ENCODE results near the gene MYMK.

The MYMK gene

GRCh38 chr9:133557581-133557980 lies 32.8 kb upstream of the MYMK start:
- H3K4me3 ChIP-seq (ENCODE audit: low read depth, low read length) = no peak overlapping the region
- no peak for TF ChIP-seq CTCF (IDR thresholded peaks at IDR 0.05; ENCODE audit: insufficient read depth, low read depth, low read length, missing control alignments)
- no peak for DNase-seq (ENCODE audit: low read depth)

GRCh38 chr9:133556354-133556753 lies 31.6 kb upstream of the MYMK start:
- no peak overlapping the region for H3K4me3 ChIP-seq (ENCODE audit: low read depth, low read length)
- no peak for TF ChIP-seq CTCF (IDR thresholded peaks at IDR 0.05; ENCODE audit: insufficient read depth, low read depth, low read length, missing control alignments)
- no peak for DNase-seq (ENCODE audit: low read depth)

- no peak overlapping the region for H3K4me3 ChIP-seq (ENCODE audit: low read depth, low read length)
- no peak for DNase-seq (ENCODE audit: low read depth)
- no peak for TF ChIP-seq CTCF (IDR thresholded peaks at IDR 0.05; ENCODE audit: insufficient read depth, low read depth, low read length, missing control alignments)
Observed at GRCh38 chr9:133554729-133555128, 30.0 kb upstream of the MYMK start.

GRCh38 chr9:133553973-133554713 lies 29.4 kb upstream of the MYMK start:
- no peak for TF ChIP-seq CTCF (IDR thresholded peaks at IDR 0.05; ENCODE audit: insufficient read depth, low read depth, low read length, missing control alignments)

GRCh38 chr9:133553123-133553522 lies 28.4 kb upstream of the MYMK start:
- no peak for TF ChIP-seq CTCF (IDR thresholded peaks at IDR 0.05; ENCODE audit: insufficient read depth, low read depth, low read length, missing control alignments)
- H3K4me3 ChIP-seq (ENCODE audit: low read depth, low read length) = no peak overlapping the region
- no peak for DNase-seq (ENCODE audit: low read depth)

More at GRCh38 chr9:133553973-133554713, 29.4 kb upstream of the MYMK start:
- DNase-seq (ENCODE audit: low read depth) = no peak
- H3K4me3 ChIP-seq (ENCODE audit: low read depth, low read length) = no peak overlapping the region

GRCh38 chr9:133552236-133552635 lies 27.5 kb upstream of the MYMK start:
- TF ChIP-seq CTCF (IDR thresholded peaks at IDR 0.05; ENCODE audit: insufficient read depth, low read depth, low read length, missing control alignments) = no peak
- no peak for DNase-seq (ENCODE audit: low read depth)
- no peak overlapping the region for H3K4me3 ChIP-seq (ENCODE audit: low read depth, low read length)

- no peak for TF ChIP-seq CTCF (IDR thresholded peaks at IDR 0.05; ENCODE audit: insufficient read depth, low read depth, low read length, missing control alignments)
- H3K4me3 ChIP-seq (ENCODE audit: low read depth, low read length) = no peak overlapping the region
- DNase-seq (ENCODE audit: low read depth) = no peak
Observed at GRCh38 chr9:133551446-133551845, 26.7 kb upstream of the MYMK start.
